ENCODE results near the gene FAS. TPM values are rescaled to one million over a fixed set of nuclear protein-coding genes. Genes with fewer than 3 reads are reported as not detected.

Gene FAS
- total RNA-seq: 48.6 and 50.8 TPM in 2 replicates

DNA sequence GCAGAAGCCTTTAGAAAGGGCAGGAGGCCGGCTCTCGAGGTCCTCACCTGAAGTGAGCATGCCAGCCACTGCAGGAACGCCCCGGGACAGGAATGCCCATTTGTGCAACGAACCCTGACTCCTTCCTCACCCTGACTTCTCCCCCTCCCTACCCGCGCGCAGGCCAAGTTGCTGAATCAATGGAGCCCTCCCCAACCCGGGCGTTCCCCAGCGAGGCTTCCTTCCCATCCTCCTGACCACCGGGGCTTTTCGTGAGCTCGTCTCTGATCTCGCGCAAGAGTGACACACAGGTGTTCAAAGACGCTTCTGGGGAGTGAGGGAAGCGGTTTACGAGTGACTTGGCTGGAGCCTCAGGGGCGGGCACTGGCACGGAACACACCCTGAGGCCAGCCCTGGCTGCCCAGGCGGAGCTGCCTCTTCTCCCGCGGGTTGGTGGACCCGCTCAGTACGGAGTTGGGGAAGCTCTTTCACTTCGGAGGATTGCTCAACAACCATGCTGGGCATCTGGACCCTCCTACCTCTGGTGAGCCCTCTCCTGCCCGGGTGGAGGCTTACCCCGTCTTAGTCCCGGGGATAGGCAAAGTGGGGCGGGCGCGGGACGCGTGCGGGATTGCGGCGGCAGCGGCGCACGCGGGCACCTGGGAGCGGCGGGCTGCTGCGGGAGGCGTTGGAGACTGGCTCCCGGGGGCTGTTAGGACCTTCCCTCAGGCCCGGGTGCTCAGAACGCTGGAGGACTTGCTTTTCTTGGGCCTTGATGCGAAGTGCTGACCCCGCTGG lies at the start of gene FAS:
Gene FAS (plus strand): TSS at position 415 of the 777 bp plus-strand sequence. CDS start 79 bp downstream, at position 494.
- intact Hi-C loops (cut with micrococcal nuclease): loop anchor here (1.0 to 10.0 kb wide), 6 partner anchors 15 to 404 kb away; partner anchors contain the start of gene IFIT1

DNA sequence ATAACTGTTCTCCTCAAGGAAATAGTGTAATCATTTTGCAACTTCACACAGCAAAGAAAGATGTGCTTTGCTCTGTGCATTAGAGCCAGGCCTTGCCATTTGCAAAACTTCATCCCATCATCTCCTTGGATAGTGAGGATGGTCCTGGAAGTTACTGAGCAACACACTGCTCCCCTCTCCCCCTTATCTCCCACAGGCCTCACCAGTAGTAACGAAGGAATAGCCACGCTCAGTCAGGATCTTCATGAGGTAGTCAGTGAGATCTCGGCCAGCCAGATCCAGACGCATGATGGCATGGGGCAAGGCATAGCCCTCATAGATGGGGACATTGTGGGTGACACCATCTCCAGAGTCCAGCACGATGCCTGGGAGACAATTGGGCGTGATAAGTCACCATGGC lies 49.6 kb upstream of the FAS start:
- intact Hi-C loops (cut with micrococcal nuclease): no loop called here

DNA sequence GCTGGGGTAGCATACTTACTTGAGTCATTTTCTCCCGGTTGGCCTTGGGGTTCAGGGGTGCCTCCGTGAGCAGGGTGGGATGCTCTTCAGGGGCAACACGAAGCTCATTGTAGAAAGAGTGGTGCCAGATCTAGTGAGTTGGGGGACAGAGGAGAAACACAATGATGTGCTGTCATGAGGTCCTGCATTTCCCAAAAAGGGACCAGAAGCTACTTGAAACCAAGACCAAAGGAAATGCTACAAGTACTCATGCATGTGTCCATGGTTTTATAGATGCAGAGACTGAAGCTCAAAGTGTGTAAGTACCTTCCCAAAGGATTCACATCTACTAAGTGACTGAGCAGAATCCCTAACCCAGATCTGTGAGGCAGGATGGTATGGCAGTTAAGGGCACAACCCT lies 46.8 kb upstream of the FAS start:
- intact Hi-C loops (cut with micrococcal nuclease): no loop called here

DNA sequence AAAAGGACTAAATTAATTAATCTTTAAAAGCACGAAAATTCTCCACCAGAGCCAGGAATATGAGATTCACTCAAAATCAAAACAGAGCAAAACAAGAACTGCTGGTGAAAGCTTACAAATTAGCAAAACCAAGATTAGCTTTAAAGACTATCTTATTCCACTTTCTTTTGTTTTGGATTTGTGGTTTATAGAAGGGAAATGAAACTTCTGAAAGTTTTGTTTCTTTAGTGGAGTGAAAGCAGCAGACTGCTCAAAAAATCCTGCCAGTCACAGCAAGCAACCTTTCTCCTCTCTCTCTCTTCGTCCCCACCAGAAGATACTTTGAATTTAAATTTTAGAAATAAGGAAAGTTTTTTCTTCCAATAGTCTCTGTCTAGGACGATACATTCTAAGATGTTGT lies 45.8 kb upstream of the FAS start:
- intact Hi-C loops (cut with micrococcal nuclease): no loop called here

DNA sequence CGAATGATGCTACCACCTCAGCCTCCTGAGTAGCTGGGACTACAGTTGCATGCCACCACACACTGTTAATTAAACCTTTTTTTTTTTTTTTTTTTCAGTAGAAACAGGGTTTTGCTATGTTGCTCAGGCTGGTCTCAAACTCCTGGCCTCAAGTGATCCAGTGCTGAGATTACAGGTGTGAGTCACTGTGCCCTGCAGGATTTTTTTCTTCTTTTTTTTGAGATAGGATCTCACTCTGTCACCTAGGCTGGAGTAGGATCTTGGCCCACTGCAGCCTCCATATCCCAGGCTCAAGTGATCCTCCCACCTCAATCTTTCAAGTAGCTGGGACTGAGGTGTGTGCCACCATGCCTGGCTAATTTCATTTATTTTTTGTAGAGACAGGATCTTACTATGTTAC lies 44.4 kb upstream of the FAS start:
- intact Hi-C loops (cut with micrococcal nuclease): no loop called here

DNA sequence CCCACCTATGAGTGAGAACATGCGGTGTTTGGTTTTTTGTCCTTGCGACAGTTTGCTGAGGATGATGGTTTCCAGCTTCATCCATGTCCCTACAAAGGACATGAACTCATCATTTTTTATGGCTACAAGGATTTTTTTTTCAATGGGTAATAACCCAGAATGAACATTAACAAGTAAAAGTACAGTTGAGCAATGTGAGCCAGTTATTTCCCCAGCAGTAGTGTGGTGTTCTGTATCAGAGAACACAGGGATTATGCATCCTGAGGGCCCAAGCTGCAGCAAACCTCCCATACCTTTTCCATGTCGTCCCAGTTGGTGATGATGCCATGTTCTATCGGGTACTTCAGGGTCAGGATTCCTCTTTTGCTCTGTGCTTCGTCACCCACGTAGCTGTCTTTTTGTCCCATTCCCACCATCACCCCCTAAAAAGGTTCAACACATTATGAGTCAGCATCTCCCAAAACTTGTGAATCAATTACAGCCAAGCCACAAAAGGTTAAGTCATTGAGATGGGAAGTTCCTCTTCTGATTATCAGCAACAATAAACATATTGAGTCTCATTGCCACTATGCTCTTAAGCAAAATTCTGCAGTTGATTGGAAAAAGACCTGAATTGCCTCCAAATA lies 43.5 kb upstream of the FAS start:
- intact Hi-C loops (cut with micrococcal nuclease): no loop called here

DNA sequence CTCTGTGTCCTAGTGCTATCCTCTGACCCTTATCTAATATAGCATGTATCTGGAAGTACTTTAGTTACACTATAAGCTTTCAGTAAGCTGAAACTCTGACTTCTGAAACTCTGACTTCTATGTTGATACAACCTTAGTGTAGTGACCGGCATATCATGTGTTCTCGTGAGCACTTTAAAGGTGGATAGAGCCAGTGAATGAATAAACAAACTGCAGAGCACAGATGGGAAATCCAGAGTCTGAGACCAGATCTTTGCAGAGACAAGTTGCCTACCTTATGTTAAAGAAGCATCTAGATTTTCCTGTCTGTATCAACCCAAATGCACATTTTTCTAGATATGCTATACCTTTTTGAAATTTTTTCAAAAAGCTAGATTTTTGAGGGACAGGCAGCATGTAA lies 41.5 kb upstream of the FAS start:
- intact Hi-C loops (cut with micrococcal nuclease): no loop called here

DNA sequence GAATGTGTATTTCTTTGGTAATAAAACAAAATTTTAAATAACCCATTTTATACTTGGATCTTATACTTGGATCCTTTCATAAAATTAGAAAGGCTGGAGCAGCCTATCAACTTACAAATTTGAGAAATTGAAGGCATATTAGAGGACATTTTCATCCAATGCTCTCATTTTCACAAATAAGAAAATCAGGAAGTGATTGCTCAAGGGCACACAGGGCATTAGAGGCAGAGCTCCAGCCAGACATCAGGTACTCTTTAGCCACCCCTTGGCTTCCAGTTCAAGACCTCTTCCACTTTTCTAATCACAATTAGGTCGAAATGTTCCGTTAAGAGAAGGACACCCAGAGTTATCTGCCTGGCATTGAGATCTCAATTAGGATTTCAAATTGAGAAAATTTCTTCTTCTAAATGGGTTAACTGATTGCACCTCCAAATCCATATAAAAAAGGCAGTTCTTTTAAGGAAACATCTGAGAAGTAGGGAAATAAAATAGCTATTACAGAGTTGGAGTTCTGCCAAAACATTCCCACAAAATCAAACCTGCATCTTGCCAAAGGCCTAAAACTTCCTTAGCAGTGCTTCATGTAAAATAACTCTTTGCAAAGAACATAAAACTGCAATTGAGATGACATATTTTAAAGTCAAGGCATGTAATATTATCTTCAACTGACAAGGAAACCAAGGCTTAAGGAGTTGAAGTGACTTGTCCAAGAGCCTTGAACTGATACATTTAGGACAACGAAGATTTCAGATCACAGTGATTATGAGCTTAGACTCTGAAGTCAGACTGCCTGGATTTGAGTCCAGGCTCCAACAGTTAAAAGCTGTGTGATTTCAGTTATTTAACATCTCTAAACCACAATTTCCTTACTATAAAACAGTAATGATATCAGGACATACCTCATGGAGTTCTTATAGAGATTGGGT lies 40.4 kb upstream of the FAS start:
- intact Hi-C loops (cut with micrococcal nuclease): no loop called here

DNA sequence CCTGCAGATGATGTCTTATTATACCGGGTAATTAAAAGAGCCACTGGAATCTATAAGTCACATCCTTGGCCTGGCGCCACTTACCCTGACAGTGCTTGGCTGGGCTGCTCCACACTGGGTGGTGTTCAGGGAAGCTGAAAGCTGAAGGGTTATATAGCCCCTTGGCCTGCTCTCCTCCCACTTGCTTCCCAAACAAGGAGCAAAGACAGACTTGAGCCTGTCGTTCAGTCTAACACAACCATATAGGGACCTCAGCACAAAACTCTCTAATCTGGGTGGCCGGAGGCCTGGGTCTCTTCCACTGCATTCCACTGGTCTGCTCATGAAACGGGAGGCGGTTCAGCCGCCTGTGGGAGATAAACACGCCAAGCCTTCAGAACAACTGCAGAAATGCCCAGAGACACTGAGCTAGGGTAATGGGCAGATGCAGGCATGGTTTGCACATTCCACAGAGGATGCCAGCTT lies 37.9 kb upstream of the FAS start, which contains the start of gene ACTA2:
Gene ACTA2 (minus strand): TSS at position 127 of the 465 bp plus-strand sequence. CDS start 3,843 bp downstream, outside the sequence.
- intact Hi-C loops (cut with micrococcal nuclease): no loop called here

DNA sequence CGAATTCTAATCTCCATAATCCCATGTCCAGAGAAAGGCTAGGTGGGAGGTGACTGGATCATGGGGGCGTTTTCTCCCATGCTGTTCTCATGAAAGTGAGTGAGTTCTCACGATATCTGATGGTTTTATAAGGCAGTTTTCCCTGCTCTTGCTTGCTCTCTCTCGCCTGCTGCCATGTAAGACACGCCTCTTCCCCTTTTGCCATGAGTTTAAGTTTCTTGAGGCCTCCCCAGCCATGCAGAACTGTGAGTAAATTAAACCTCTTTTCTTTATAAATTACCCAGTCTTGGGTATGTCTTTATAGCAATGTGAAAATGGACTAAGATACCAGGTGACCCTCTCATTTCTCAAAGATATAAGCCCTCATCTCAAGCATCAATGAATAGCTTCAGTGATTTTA lies 36.9 kb upstream of the FAS start:
- intact Hi-C loops (cut with micrococcal nuclease): no loop called here

DNA sequence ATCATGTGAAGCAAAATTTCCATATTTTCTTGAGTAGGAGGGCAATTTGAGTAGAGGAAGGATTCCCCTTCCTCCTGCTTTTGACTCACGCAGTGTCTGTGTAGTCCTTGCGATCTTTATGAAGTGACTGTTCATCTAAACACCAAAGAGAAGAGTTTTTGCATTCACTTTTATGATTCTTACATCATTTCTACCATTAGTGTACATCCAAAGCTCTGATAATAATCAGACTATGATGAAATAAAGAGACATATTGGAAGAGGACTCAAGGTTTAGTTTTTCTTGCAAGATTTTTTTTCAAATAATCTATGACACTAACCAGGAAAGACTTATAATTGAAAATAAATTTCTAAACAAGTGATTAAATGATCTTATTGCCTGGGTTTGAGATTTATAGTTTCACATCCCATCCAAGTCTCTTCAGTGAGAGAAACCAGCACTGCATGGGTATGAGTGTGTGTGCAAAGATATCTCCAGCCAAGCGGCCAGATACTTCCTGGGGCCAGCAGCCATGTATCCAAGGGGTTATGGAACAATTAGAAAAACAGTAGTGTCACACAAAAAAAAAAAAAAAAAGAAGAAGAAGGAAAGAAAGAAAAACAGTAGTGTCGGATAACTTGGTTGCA lies 36.0 kb upstream of the FAS start:
- intact Hi-C loops (cut with micrococcal nuclease): no loop called here

DNA sequence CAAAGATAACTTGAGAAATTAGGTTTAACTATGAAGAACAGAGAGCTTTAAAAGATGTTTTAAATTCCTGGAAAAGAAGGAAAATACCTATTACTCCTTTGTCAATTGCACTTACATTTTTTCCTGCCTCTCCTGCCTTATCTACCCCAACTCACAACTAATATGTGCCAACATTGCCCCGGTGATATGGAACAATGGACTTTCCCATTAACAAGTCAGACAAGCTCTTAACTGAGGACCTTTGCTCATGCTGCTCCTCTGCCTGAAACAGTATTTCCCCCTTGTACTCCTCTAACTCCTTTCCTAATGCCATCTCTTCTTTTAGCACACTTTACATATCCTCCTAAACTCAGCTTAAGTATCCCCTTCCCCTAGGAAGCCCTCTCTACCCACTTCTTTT lies 33.2 kb upstream of the FAS start:
- intact Hi-C loops (cut with micrococcal nuclease): no loop called here

DNA sequence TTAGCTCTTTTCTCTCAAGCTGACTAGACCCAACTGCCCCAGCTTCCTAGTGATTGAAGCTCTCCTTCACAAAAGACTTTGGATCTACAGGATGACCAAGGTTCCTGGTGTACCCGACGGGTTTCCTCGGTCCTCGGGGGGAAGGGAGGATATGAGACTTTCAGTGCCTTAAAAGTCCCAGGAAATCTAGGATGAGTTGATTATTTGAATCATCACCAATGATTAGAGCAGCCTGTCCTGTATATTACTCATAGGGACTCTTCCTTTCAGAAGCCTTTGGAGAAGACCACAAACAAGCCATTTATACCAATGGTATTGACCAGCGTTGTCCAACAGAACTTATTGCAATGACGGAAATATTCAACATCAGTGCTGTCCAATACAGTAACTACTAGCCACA lies 31.9 kb upstream of the FAS start:
- intact Hi-C loops (cut with micrococcal nuclease): no loop called here

DNA sequence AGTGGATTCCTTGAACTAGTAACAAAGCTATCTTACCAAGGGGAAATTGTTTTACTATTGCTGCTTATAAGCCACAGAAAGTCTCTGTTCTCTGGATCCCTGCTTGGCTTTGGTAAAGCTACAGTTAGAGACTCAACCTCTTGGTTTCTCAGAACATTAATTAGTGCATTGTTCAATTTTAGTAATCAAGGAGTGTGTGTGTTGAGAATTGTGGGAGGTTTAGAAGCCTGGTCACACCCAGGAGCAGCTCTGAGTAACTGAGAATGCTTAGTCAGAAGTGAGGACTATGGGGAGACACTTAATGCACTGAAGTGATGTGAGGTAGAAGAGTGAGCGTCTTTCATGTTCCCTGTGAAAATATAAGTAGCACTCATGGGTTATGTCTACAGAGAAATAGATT lies 29.8 kb upstream of the FAS start:
- intact Hi-C loops (cut with micrococcal nuclease): no loop called here

DNA sequence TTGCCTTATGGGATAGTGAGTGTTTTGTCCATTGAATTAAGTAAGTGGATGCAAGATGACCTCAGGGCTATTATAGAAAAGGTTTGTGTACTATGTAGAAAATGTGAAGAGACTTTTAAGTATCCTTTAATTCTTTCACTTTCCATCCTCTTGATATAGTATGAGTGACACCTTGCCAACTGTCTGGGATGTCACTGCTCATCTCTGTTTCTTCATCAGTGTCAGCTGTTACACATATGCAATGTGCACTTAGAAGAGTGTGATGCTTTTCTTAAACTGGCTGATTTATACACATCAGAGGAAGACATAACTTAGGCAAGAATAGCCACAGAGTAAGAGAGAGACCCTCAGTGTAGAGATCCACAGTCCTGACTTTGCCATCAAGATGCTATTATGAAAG lies 29.3 kb upstream of the FAS start:
- intact Hi-C loops (cut with micrococcal nuclease): no loop called here

DNA sequence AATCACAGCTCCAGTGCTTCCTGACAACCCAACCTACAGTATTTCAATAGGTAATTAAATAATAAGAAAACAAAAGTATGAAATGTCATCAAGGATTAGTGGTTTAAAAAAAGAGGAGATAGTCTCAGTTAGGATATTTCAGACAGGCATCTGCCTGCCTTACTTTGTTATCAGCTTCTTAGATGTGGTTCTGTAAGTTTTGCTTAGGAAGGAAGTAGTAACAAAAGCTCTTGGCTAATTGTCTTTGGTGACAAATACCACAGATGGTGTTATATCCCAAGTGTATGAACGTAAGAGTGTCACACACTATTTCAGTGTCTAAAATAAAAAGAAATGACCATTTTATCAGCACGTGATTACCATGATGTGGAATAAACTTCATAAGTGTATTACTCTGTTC lies 28.3 kb upstream of the FAS start:
- intact Hi-C loops (cut with micrococcal nuclease): loop anchor here (2.0 kb wide), 1 partner anchor 28 kb away; the partner anchor contains the start of gene FAS

DNA sequence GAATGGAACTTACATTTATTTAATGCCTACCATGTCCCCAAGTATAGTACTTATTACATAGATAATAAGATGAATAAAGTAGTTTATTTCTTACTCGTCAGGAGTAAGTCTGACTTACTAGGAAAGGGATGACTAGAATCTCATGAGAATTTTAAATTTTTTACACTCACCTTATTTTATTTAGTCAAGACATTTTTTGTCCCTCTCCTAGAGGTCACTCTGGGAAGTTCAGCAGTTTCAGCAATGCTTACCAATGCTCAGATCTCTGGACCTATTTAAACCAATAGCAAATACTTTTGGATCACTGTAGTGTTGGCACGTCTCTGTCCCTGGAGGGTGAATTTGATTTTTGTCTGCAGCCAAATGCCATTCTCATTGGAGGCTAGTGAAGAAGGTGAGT lies 27.3 kb upstream of the FAS start:
- intact Hi-C loops (cut with micrococcal nuclease): loop anchor here (2.0 kb wide), 1 partner anchor 27 kb away; the partner anchor contains the start of gene FAS

DNA sequence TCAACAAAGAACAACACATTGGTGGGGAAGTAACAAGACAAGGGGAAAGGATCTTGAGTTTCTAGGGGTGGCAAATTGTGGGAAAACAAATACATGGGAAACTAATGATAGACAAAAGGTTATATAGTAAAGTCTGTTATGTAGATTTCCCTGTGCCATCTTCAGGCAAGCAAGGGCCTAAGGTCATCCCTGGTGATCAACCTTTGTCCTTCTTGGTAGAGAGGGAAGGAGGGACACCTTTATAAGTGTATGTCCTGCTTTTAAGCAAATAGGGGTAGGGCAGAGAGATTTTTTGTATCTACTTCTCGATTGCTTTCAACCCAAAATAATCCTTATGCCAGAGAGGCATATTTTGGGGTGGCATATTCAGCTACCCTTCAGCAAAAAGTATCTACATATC lies 26.2 kb upstream of the FAS start:
- intact Hi-C loops (cut with micrococcal nuclease): no loop called here

DNA sequence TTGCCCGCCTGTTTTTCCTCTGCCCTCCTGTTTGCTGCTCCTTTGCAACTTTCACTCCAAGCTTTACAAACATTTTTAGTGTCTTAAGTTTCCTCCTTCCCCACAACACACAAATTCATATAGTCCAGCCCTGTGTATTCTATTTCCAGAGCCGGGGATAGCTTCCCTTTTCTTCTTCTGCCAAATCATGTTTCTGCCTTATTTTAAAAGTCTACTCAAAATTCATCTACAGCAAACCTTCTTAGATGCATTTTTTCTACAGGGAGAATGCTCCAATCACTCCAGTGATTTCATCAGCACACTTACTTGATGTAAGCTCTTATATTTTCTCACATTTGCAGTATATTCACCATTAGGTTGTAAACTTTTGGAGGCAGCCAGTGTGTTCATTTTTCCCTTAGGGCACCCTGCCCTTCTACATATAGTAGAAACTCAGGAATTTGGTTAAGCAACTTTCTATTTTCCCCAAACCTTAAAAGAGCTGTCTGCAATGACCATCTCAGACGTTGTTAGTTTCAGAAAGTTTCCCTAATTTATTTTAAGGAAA lies 25.7 kb upstream of the FAS start:
- intact Hi-C loops (cut with micrococcal nuclease): no loop called here

DNA sequence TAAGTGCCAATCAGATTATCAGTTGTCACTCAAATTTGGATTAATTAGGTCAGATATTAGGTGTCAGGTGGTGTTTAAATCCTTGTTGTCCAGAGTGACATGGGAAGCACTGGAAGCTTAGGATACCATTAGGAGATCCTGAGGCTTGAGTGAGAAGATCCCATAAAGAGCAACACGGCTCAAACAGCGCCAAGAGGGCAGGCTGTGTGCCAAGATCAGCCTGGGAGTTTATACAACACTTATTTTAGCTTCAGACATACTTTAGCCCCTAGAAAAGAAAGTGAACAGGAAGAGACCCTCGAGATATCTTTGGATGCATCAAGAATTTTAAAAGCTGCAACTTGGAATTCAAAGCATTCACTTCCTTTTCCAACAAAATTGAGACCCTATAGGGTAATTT lies 23.8 kb upstream of the FAS start:
- intact Hi-C loops (cut with micrococcal nuclease): no loop called here

DNA sequence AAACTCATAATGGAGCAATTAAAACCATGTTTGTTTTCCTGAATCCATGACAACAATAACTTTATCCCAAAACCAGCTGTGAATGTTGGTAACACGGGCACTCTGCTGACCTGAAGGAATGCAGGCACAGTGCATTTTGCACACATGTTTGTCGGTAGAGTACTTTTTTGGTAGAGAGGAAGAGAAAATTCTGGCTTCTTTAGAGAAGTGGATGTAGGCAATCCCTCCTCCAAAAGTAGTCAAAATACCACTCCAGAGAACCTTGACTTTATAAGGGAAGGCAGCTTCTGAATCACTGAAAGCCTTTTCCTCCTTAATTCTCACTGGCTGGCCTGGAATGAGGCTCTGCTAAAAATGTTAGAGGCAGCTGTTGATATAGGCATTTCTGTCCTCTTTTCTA lies 22.2 kb upstream of the FAS start:
- intact Hi-C loops (cut with micrococcal nuclease): no loop called here
